Caco-2 (cell line): Measurements from ENCODE around the gene KDM3B. TPM values are rescaled to one million over a fixed set of nuclear protein-coding genes. Genes with fewer than 3 reads are reported as not detected.
"Not testable (repeated sequence)": the region's sequence is repeated elsewhere in the genome, so short reads cannot be mapped to it uniquely, and the experiment has no call there.

Experiments
- BruUV-seq: library from RNA; stranded (reverse); fragments of 400-500 nt; replicated peaks from 2 replicates; lab custom pipeline; 2021; lab: Mats Ljungman, UMichigan
- CTCF ChIA-PET: fragments of 300-600 bp; sonication (Branson Sonifier 250); formaldehyde crosslinking; loops from one replicate; lab custom pipeline; 2022; ENCODE audit warnings: antibody characterized with exemption; lab: Charles Lee
- POLR2A ChIA-PET: fragments of 300-600 bp; sonication (Branson Sonifier 250); formaldehyde crosslinking; loops from one replicate; lab custom pipeline; 2022; ENCODE audit warnings: antibody characterized with exemption; lab: Charles Lee
- DNase-seq, 2 experiments: peaks; one replicate each; pipeline versions ENCODE4 v3.0.0 to v3.0.0-alpha.2; 2020 to 2022
- H3K27me3 ChIP-seq: replicated peaks from 2 replicates; pipeline ENCODE4 v1.6.0; 2011; ENCODE audit warnings: low read length; ENCODE audit not compliant: control insufficient read depth, insufficient read depth
- H3K36me3 ChIP-seq: 2 replicates; pipeline ENCODE4 v1.5.1; 2011; ENCODE audit warnings: low read length; ENCODE audit not compliant: control insufficient read depth, insufficient read depth
- H3K4me1 ChIP-seq: fragments of 250-450 bp; sonication (Bioruptor Pico); 2 replicates; pipeline ENCODE4 v1.5.1; 2020; ENCODE audit warnings: mild to moderate bottlenecking
- H3K4me3 ChIP-seq: 2 replicates; pipeline ENCODE4 v1.5.1; 2011; ENCODE audit warnings: low read depth, mild to moderate bottlenecking, control low read depth, low read length
- H3K9me3 ChIP-seq: fragments of 250-450 bp; sonication (Bioruptor Pico); 2 replicates; pipeline ENCODE4 v1.5.1; 2020; ENCODE audit warnings: mild to moderate bottlenecking, moderate library complexity
- H3K27ac Mint-ChIP-seq: one replicate; pipeline ENCODE4 v1.8.0; 2022; ENCODE audit warnings: mixed read lengths; ENCODE audit not compliant: unreplicated experiment
- H3K27me3 Mint-ChIP-seq: one replicate; pipeline ENCODE4 v1.8.0; 2022; ENCODE audit warnings: mixed read lengths; ENCODE audit not compliant: insufficient read depth, unreplicated experiment
- H3K36me3 Mint-ChIP-seq: one replicate; pipeline ENCODE4 v1.8.0; 2022; ENCODE audit warnings: mild to moderate bottlenecking, mixed read lengths; ENCODE audit not compliant: insufficient read depth, unreplicated experiment
- H3K4me1 Mint-ChIP-seq: one replicate; pipeline ENCODE4 v1.8.0; 2022; ENCODE audit warnings: low read depth, mixed read lengths; ENCODE audit not compliant: unreplicated experiment
- H3K4me3 Mint-ChIP-seq: one replicate; pipeline ENCODE4 v1.8.0; 2022; ENCODE audit warnings: mild to moderate bottlenecking, moderate library complexity, mixed read lengths; ENCODE audit not compliant: unreplicated experiment
- H3K9me3 Mint-ChIP-seq: one replicate; pipeline ENCODE4 v1.8.0; 2022; ENCODE audit warnings: mixed read lengths; ENCODE audit not compliant: unreplicated experiment
- intact Hi-C: fragments of 100-400 bp; cut with micrococcal nuclease; formaldehyde crosslinking; loops from one replicate; pipeline ENCODE4 v1.10.0; 2022; ENCODE audit not compliant: unreplicated experiment
- total RNA-seq: library from RNA; stranded (reverse); gene quantifications from 2 replicates; pipeline ENCODE4 v1.2.3, GENCODE V29; 2022
- TF ChIP-seq, protein P1 (sequence below), 2 experiments: fragments of 200-600 bp in 1 of 2; IDR thresholded peaks; 1 replicate in 1 of 2; 2 replicates in 1 of 2; pipeline versions ENCODE4 v1.5.1 to v1.8.0; 2011 to 2022; ENCODE audit warnings: antibody characterized with exemption in 1 of 2, control low read depth in 1 of 2, inconsistent platforms in 1 of 2, low read depth in 1 of 2, low read length in 1 of 2, mild to moderate bottlenecking in 1 of 2, moderate library complexity in 1 of 2; ENCODE audit not compliant: insufficient read depth in 1 of 2, severe bottlenecking in 1 of 2, unreplicated experiment in 1 of 2

KDM3B gene
- total RNA-seq, 1 experiment from 2014 or later = 71.8 TPM

DNA sequence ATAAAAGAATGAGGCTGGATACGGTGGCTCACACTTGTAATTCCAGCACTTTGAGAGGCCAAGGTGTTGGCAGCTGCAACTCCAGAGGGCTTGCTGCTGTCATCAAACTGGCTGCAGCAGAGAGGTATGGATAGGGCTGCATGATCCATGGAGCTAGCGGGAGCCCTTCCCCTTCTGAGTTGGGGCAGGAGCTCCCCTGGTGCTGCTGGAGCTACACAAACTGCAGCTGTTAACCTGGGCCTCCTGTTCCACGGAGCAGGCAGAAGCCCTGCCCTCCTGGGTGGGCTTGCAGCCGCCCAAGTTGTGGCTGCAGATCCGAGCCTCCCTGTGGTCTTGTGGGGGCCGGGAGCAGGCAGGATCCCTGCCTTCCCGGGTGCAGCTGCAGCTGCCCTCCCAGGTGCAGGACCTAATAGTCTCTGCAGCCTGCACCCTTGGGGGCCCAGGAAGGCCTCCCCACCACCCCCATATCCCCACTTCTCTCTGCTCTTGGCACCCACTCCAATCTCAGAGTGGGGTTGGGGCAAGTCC, 36.7 kb upstream of the KDM3B start:
- peaks cover 6% of the 10 kb centered on the region for H3K36me3 Mint-ChIP-seq
- H3K27ac Mint-ChIP-seq = no peak overlapping the region
- ChIA-PET CTCF (no interaction called here), POLR2A (no interaction called here)
- H3K9me3 Mint-ChIP-seq = no peaks in the 10 kb centered on the region
- H3K4me1 ChIP-seq = no peaks in the 10 kb centered on the region
- intact Hi-C loops = no loop called here
- TF ChIP-seq, protein P1, sequence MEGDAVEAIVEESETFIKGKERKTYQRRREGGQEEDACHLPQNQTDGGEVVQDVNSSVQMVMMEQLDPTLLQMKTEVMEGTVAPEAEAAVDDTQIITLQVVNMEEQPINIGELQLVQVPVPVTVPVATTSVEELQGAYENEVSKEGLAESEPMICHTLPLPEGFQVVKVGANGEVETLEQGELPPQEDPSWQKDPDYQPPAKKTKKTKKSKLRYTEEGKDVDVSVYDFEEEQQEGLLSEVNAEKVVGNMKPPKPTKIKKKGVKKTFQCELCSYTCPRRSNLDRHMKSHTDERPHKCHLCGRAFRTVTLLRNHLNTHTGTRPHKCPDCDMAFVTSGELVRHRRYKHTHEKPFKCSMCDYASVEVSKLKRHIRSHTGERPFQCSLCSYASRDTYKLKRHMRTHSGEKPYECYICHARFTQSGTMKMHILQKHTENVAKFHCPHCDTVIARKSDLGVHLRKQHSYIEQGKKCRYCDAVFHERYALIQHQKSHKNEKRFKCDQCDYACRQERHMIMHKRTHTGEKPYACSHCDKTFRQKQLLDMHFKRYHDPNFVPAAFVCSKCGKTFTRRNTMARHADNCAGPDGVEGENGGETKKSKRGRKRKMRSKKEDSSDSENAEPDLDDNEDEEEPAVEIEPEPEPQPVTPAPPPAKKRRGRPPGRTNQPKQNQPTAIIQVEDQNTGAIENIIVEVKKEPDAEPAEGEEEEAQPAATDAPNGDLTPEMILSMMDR (IDR thresholded peaks at IDR 0.05; ENCODE audit: insufficient read depth in 1 of 2, low read depth in 1 of 2, low read length in 1 of 2, severe bottlenecking in 1 of 2, unreplicated experiment in 1 of 2) = no peak
- no peak for DNase-seq
- no peak overlapping the region for H3K4me3 Mint-ChIP-seq
- H3K9me3 ChIP-seq = no peaks in the 10 kb centered on the region
- H3K27me3 Mint-ChIP-seq = no peaks in the 10 kb centered on the region
- no TSS peak for BruUV-seq
- H3K4me3 ChIP-seq = no peak overlapping the region
- H3K27me3 ChIP-seq = no peaks in the 10 kb centered on the region
- H3K4me1 Mint-ChIP-seq = no peaks in the 10 kb centered on the region
- H3K36me3 ChIP-seq = peaks cover 3% of the 10 kb centered on the region

DNA sequence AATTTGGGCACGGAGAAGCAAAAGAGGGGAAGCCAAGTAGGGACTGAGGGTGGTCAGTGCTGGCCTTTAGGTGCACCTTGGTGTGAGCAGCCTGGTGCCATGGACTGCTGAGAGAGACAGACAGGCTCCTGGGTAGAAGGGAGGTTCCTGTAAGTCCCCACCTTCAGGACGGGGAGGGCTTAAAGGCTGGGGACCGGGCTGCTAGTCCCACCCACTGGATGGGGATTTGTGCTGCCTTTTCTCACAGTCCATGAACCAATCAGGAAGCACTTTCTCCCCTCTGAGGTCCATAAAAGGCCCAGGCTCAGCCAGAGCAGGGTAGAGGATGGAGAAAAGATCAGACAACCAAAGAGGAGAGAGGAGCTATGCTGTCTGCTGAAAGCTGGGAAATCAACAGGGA, 36.1 kb upstream of the KDM3B start:
- DNase-seq = no peak
- H3K36me3 Mint-ChIP-seq = peaks cover 6% of the 10 kb centered on the region
- Histone ChIP-seq H3K27me3 (no peaks in the 10 kb centered on the region), H3K36me3 (peaks cover 3% of the 10 kb centered on the region), H3K4me3 (no peak overlapping the region), H3K4me1 (no peaks in the 10 kb centered on the region), H3K9me3 (no peaks in the 10 kb centered on the region)
- no peak overlapping the region for H3K4me3 Mint-ChIP-seq
- CTCF ChIA-PET = no interaction called here
- POLR2A ChIA-PET = no interaction called here
- H3K27me3 Mint-ChIP-seq = no peaks in the 10 kb centered on the region
- H3K4me1 Mint-ChIP-seq = no peaks in the 10 kb centered on the region
- intact Hi-C loops = no loop called here
- H3K9me3 Mint-ChIP-seq = no peaks in the 10 kb centered on the region
- no peak overlapping the region for H3K27ac Mint-ChIP-seq
- no TSS peak for BruUV-seq
- TF ChIP-seq, protein P1 (IDR thresholded peaks at IDR 0.05; ENCODE audit: insufficient read depth in 1 of 2, low read depth in 1 of 2, low read length in 1 of 2, severe bottlenecking in 1 of 2, unreplicated experiment in 1 of 2) = no peak

DNA sequence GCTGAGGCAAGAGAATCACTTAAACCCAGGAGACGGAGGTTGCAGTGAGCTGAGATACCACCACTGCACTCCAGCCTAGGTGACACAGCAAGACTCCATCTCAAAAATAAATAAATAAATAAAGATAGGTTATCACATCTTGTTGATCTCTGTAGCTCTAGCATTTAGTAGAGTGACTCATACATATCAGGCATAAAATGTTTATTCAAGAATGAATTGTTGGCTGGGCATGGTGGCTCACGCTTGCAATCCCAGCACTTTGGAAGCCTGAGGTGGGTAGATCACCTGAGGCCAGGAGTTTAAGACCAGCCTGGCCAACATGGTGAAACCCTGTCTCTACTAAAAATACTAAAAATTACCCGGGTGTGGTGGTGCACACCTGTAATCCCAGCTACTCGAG, 34.3 kb upstream of the KDM3B start:
- H3K27me3 ChIP-seq, POLR2A ChIA-PET, H3K36me3 ChIP-seq, H3K4me3 ChIP-seq, intact Hi-C loops, H3K9me3 Mint-ChIP-seq, H3K4me3 Mint-ChIP-seq, H3K4me1 Mint-ChIP-seq, H3K4me1 ChIP-seq, BruUV-seq, DNase-seq, CTCF ChIA-PET, H3K9me3 ChIP-seq, H3K36me3 Mint-ChIP-seq, H3K27ac Mint-ChIP-seq, H3K27me3 Mint-ChIP-seq: not testable (repeated sequence)
